Psoas muscle (tissue), 8 donors: ENCODE measurements around the gene MCM5. TPM values are rescaled to one million over a fixed set of nuclear protein-coding genes. Genes with fewer than 3 reads are reported as not detected.

Experiments
- ATAC-seq, 4 donors: fragments of 200-7000 bp; cut with Tn5 transposase; one replicate each; pipeline ENCODE4 v1.9.1; 2020; ENCODE audit warnings: moderate library complexity in 3 of 4, mild to moderate bottlenecking in 2 of 4
- DNase-seq, 2 donors: peaks; one replicate each; pipeline ENCODE4 v3.0.0-alpha.2; 2020
- H3K27ac ChIP-seq: fragments of 200-600 bp; one replicate; pipeline ENCODE4 v1.8.0; 2022
- H3K27me3 ChIP-seq, 3 donors: fragments of 200-600 bp in 1 of 3; one replicate each; pipeline versions ENCODE4 v1.6.1 to v1.8.0; 2013 to 2022; ENCODE audit warnings: low read length in 2 of 3, mild to moderate bottlenecking in 2 of 3, moderate library complexity in 1 of 3; ENCODE audit not compliant: insufficient read depth in 3 of 3
- H3K36me3 ChIP-seq, 2 donors: fragments of 200-600 bp in 1 of 2; one replicate each; pipeline versions ENCODE4 v1.6.1 to v1.8.0; 2013 to 2022; ENCODE audit warnings: low read depth in 1 of 2, mild to moderate bottlenecking in 1 of 2, moderate library complexity in 1 of 2; ENCODE audit not compliant: insufficient read depth in 1 of 2
- H3K4me1 ChIP-seq: fragments of 200-600 bp; one replicate; pipeline ENCODE4 v1.8.0; 2022
- H3K4me3 ChIP-seq: fragments of 200-600 bp; one replicate; pipeline ENCODE4 v1.8.0; 2022; ENCODE audit warnings: mild to moderate bottlenecking
- H3K9me3 ChIP-seq: fragments of 200-600 bp; one replicate; pipeline ENCODE4 v1.8.0; 2022
- CTCF ChIP-seq: fragments of 200-600 bp; IDR thresholded peaks from one replicate; pipeline ENCODE4 v1.8.0; 2022; ENCODE audit warnings: antibody characterized with exemption
- WGBS, 3 donors: extraction: QIAGEN DNeasy Blood & Tissue Kit; methylation state at CpG; one replicate each; pipeline versions ENCODE4 v1.1.6 to v1.1.7; 2013; 5-methylcytosine and 5-hydroxymethylcytosine counted together
- intact Hi-C, 2 donors: fragments of 100-400 bp; cut with DNase I; formaldehyde crosslinking; loops; one replicate each; pipeline versions ENCODE4 v1.11.0 to v1.14.2; 2022
- polyA plus RNA-seq, 3 donors: library from polyadenylated mRNA; stranded (reverse); fragments of 200-250 nt; gene quantifications; one replicate each; pipeline ENCODE4 v1.2.3, GENCODE V29; 2013
- total RNA-seq, 4 donors: library from RNA; stranded (reverse); fragmentation: NEBNext Ultra II Directional in 2 of 4; extraction: Animal tissue kit (Norgen Biotek cat#: 25700) in 2 of 4; gene quantifications; one replicate each; pipeline versions ENCODE4 v1.2.1 to v1.2.4, GENCODE V29; 2021 to 2023
- donor health status: healthy with polysubstance abuse.
- donor health status: DM: no; HTN: no; CAD: no; lungs with moderate emphysema.
- donor health status: Bipolar disorder and iron deficiency.
- donor health status: healthy.
- donor health status: DM: yes; HTN: yes; CAD: no.
- donor health status: DM: no; HTN: no; CAD: no.
- donor health status: DM: no; HTN: no; CAD: no.
- donor health status: DM: yes; HTN: yes; CAD: no.

MCM5 gene
- total and polyA plus RNA-seq, 7 donors = 6.4 to 13.6 (median 9.1) TPM

GRCh38 chr22:35369996-35370395, 29.9 kb upstream of the MCM5 start:
- Histone ChIP-seq H3K27ac (peak overlapping the region; percentile 59), H3K4me3 (no peak overlapping the region), H3K36me3 (no peaks in the 10 kb centered on the region), H3K9me3 (no peaks in the 10 kb centered on the region), H3K27me3 (no peaks in the 10 kb centered on the region), H3K4me1 (peaks cover 15% of the 10 kb centered on the region)
- ATAC-seq = no peak
- intact Hi-C loops = no loop called here
- WGBS, 3 donors = 57 to 69% (median 67%) methylated on average over 2 of the region's 2 CpGs
- no peak for TF ChIP-seq CTCF
- DNase-seq = no peak

- DNase-seq (no peak), ATAC-seq (no peak)
- TF ChIP-seq CTCF = no peak
- H3K36me3 ChIP-seq = no peaks in the 10 kb centered on the region
- no peaks in the 10 kb centered on the region for H3K27me3 ChIP-seq
- H3K4me1 ChIP-seq = peaks cover 31% of the 10 kb centered on the region
- H3K9me3 ChIP-seq = no peaks in the 10 kb centered on the region
- 88 to 89% (median 88%) methylated on average over 6 of the region's 6 CpGs for WGBS, 3 donors
- peak overlapping the region; percentile 95 for H3K27ac ChIP-seq
- no peak overlapping the region for H3K4me3 ChIP-seq
- intact Hi-C loops = no loop called here
Observed at GRCh38 chr22:35373781-35374180, 26.2 kb upstream of the MCM5 start.

- intact Hi-C loops = no loop called here
- H3K9me3 ChIP-seq = no peaks in the 10 kb centered on the region
- peak overlapping the region; percentile 42 for H3K27ac ChIP-seq
- no peak for ATAC-seq
- TF ChIP-seq CTCF = no peak
- 69 to 83% (median 79%) methylated on average over 3 of the region's 3 CpGs for WGBS, 3 donors
- H3K4me3 ChIP-seq = no peak overlapping the region
- H3K36me3 ChIP-seq = no peaks in the 10 kb centered on the region
- no peaks in the 10 kb centered on the region for H3K27me3 ChIP-seq
- DNase-seq = no peak
- peaks cover 26% of the 10 kb centered on the region for H3K4me1 ChIP-seq
Observed at GRCh38 chr22:35375031-35375430, 24.9 kb upstream of the MCM5 start.

- ATAC-seq (no peak), DNase-seq (no peak)
- peak overlapping the region; percentile 42 for H3K27ac ChIP-seq
- H3K4me3 ChIP-seq = no peak overlapping the region
- intact Hi-C loops = no loop called here
- TF ChIP-seq CTCF = no peak
- H3K36me3 ChIP-seq = no peaks in the 10 kb centered on the region
- no peaks in the 10 kb centered on the region for H3K27me3 ChIP-seq
- 52 to 76% (median 58%) methylated on average over 8 of the region's 8 CpGs for WGBS, 3 donors
- no peaks in the 10 kb centered on the region for H3K9me3 ChIP-seq
- peaks cover 26% of the 10 kb centered on the region for H3K4me1 ChIP-seq
Observed at GRCh38 chr22:35375526-35375925, 24.4 kb upstream of the MCM5 start.

- Histone ChIP-seq H3K27me3 (no peaks in the 10 kb centered on the region), H3K9me3 (no peaks in the 10 kb centered on the region), H3K36me3 (no peaks in the 10 kb centered on the region), H3K4me3 (no peak overlapping the region), H3K27ac (peak overlapping the region; percentile 83), H3K4me1 (peaks cover 27% of the 10 kb centered on the region)
- DNase-seq (peak; percentile 92 to 95), ATAC-seq (peak; percentile 12 to 39 (median 26))
- TF ChIP-seq CTCF = no peak
- WGBS, 3 donors = 15 to 25% (median 22%) methylated on average over 17 of the region's 17 CpGs
- intact Hi-C loops = no loop called here
Observed at GRCh38 chr22:35376728-35377472, 23.0 kb upstream of the MCM5 start.
